Fibroblast of skin of scalp (primary cell): ENCODE data around the gene RAB11A. TPM values are rescaled to one million over a fixed set of nuclear protein-coding genes. Genes with fewer than 3 reads are reported as not detected.
A peak's percentile ranks its signal among the peaks of the same experiment; 100 is the strongest.

Source experiments
- DNase-seq: peaks from one replicate; pipeline ENCODE4 v3.0.0-alpha.2; 2013
- polyA plus RNA-seq, 2 experiments: library from polyadenylated mRNA; unstranded; fragments of 120-200 nt; gene quantifications; one replicate each; pipeline ENCODE4 v1.2.1, GENCODE V29; 2013; ENCODE audit not compliant: insufficient read length in 2 of 2

The RAB11A gene
- 133 TPM for polyA plus RNA-seq (2013, experiment 1 of 2; ENCODE audit: insufficient read length)
- polyA plus RNA-seq (2013, experiment 2 of 2; ENCODE audit: insufficient read length) = 134 TPM

GRCh38 chr15:65869126-65869953 is at the start of gene RAB11A:
RAB11A (plus strand) TSS chr15:65869491; CDS start chr15:65869586, 95 bp downstream.
- peak; percentile 98 for DNase-seq

DNA sequence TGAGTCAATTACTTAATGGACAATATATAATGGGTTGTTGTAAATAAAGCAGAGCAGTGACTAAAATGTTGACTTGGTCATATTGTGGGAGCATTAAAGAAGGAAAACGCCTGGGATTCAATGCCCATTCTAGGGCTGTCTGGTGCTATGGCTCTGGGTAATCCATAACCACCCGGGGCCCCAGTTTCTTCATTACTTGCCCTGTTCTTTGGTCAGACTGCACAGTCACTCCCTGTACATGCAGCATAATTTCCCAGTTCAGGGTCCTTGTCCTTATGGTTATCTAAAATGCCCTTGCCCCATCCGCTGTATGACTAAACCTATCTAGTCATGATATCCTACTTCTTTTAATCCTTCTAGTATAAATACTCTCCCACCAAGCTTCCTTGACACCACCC is 49.7 kb upstream of the RAB11A start:
- DNase-seq = no peak

DNA sequence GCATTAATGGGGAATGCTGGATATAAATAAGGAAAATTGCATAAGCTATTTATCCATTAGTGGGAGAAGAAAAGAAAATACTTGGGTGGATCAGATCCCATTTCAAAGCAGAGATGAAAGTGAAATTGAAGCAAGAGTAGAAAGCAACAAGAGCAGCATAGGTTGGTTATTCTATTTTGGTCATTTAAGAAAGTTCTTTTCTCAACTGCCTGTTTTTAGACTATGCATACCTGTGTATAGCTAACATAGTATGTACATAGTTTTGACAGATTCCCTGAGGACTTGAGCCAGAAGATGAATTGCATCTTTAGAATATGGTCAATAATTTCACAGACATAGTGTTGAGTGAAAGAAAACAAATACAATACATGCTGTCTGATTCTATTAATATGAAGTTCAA is 48.2 kb upstream of the RAB11A start:
- no peak for DNase-seq

GRCh38 chr15:65822316-65822715 is 47.0 kb upstream of the RAB11A start:
- no peak for DNase-seq

DNA sequence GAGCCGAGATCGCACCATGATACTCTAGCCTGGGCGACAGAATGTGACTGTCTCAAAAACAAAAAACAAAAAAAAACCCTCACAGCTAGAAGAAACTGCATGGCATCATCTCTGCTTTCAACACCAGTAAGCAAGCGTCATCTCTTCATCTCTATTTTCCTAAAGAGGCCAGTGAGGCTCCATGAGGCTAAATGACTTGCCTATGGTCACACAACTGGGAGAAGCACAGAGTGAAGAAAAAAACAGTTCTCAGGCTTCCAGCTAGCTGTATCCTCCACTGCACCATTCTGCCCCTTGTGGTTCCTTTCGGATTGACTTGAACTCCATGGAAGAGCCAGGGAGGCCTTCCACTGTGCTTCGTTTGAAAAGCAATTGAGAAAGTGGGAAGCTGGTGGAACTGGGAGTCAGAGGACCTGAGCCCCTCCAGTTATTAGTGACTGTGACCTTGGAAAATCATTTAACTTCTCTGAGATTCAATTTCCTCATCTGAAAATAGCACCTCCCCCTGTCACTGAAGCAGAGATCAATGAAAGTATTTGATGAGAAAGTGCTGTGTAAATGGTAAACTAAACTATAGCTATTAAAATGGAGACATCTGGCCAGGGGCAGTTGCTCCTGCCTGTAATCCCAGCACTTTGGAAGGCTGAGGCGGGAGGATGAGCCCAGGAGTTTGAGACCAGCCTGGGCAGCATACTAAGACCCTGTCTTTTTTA is 45.1 kb upstream of the RAB11A start:
- peak; percentile 60 for DNase-seq

DNA sequence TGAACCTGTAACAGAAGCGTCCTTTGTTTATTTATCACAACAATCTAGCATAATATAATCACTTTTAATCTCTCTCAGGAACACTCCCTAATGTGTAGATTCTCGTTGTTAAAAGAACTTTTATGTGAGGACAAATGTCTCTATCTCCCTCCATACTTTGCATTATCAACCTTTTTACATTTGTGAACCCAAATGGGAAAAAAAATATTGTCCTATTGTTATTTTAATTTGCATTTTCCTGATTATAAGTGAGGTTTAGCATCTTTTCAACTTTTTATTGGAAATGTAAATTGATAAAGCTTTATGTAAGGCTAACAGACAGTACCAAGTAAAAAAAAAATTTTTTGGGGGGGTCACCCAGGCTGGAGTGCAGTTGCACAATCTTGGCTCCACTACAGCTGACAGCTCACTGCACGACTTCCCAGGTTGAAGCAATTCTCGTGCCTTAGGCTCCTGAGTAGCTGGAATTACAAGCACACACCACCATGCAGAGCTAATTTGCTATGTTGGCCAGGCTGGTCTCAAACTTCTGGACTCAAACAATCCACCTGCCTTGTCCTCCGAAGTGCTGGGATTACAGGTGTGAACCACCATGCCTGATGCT is 44.2 kb upstream of the RAB11A start:
- DNase-seq = no peak

- DNase-seq = peak; percentile 4
Observed at GRCh38 chr15:65827065-65827464, 42.2 kb upstream of the RAB11A start.

- DNase-seq = no peak
Observed at GRCh38 chr15:65828585-65828984, 40.7 kb upstream of the RAB11A start.

- peak; percentile 8 for DNase-seq
Observed at GRCh38 chr15:65829130-65829764, 40.0 kb upstream of the RAB11A start.

DNA sequence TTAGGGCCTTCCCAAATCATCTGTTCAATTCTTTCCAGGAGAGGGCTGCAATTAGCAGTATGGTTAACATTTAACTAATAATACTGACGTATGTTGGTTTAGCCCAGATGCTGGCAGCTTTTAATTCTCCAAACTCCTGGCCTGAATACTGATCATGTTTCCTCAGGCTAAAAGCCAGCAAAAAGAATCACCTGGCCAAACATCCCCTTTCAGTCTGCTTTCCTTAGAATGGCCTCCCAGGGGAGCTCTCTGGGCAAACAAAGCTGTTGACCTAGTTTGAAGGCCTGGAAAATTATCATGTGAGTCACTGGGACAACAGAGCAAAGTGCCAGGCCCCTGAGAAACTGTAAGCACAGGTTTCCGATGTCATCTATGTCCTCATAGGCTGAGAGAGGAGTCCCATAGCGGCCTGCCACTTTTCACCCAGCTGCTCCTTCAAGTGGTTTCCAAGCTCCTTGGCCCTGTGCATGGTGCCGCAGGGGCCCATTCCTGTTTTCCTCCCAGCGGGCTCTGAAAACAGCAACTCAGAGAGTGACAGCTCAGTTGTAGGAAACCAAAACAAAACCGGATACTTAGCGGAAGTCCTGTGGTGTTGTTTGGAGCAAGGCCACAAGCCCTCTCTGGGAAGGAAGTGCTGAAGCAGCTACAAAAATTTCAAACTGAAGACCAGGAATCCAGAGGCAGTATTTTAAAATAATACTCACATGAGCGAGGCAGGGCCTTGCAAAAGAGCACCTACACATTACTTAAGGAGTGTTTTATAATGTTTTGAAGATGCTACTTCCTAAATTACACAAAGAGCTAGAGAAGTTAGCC is 36.5 kb upstream of the RAB11A start:
- peak; percentile 90 for DNase-seq

DNA sequence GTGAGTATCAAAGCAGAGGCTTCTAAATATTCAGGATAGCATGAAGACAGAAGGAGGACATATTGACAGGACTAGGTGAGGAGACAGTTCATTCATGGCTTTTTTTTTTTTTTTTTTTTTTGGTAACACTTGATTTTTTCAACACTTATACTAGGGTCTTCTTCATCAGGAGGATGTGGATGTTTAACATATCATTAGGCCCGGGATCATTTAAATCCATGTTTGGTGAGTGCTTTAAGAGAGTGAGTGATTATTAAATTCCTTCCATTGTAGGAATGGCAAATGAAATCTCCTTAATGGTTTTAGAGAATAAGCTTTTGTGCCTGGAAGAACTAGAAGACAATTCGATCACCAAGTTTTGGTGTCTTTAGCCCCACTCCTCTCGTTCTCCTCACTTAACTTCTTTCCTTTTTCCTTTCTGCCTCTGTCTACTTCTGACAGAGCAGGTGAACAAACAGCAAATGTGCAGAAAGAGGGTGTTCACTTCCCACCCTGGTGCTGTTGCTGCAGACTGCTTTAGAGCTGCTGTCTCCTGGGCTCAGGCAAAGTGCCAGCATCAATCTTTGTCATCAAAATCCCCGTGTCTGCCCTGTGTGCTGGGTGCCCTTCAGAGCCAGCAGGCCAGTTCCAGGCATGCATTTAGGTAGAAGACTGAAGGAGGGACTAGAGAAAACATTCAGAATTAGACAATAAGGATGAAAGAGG is 35.6 kb upstream of the RAB11A start:
- no peak for DNase-seq

- no peak for DNase-seq
Observed at GRCh38 chr15:65834603-65835282, 34.5 kb upstream of the RAB11A start.

- DNase-seq = no peak
Observed at GRCh38 chr15:65835447-65835846, 33.8 kb upstream of the RAB11A start.

GRCh38 chr15:65836665-65837064 is 32.6 kb upstream of the RAB11A start:
- no peak for DNase-seq

- no peak for DNase-seq
Observed at GRCh38 chr15:65837301-65838294, 31.7 kb upstream of the RAB11A start.

- DNase-seq = no peak
Observed at GRCh38 chr15:65839354-65839901, 29.9 kb upstream of the RAB11A start.

GRCh38 chr15:65839985-65840384 is 29.3 kb upstream of the RAB11A start:
- no peak for DNase-seq

- DNase-seq = peak; percentile 36
Observed at GRCh38 chr15:65841121-65841930, 28.0 kb upstream of the RAB11A start.
